Activated T-helper 2 cell treated with anti-CD3 and anti-CD28 coated beads, Interferon-gamma antibody, Interleukin-2, Interleukin-4, amounts not matched to agents 10 μg/mL and 5 μg/mL and 100 μg/mL, durations not matched to agents 14 hours and 24 hours and 36 hours (primary cell): ENCODE results near the gene KCNH3. TPM values are rescaled to one million over a fixed set of nuclear protein-coding genes. Genes with fewer than 3 reads are reported as not detected.

Experiments
- DNase-seq: peaks from one replicate; pipeline ENCODE4 v3.0.0; 2021; ENCODE audit warnings: low spot score
- H3K27ac Mint-ChIP-seq: one replicate; pipeline ENCODE4 v1.8.0; 2021; ENCODE audit warnings: mixed read lengths
- H3K27me3 Mint-ChIP-seq: one replicate; pipeline ENCODE4 v1.8.0; 2021; ENCODE audit warnings: low read depth, mixed read lengths
- H3K36me3 Mint-ChIP-seq: one replicate; pipeline ENCODE4 v1.8.0; 2021; ENCODE audit warnings: low read depth, mixed read lengths
- H3K4me1 Mint-ChIP-seq: one replicate; pipeline ENCODE4 v1.8.0; 2021; ENCODE audit warnings: low read depth, mixed read lengths
- H3K4me3 Mint-ChIP-seq: one replicate; pipeline ENCODE4 v1.8.0; 2021; ENCODE audit warnings: low read depth, mild to moderate bottlenecking, moderate library complexity, mixed read lengths
- H3K9me3 Mint-ChIP-seq: one replicate; pipeline ENCODE4 v1.8.0; 2021; ENCODE audit warnings: mixed read lengths
- intact Hi-C: fragments of 100-400 bp; cut with micrococcal nuclease; formaldehyde crosslinking; loops from one replicate; pipeline ENCODE4 v1.15.1; 2023
- total RNA-seq: library from RNA; stranded (reverse); gene quantifications from 2 replicates; pipeline ENCODE4 v1.2.3, GENCODE V29; 2022

Gene KCNH3
- total RNA-seq, 1 donor from 2014 or later = 2.9 TPM

DNA sequence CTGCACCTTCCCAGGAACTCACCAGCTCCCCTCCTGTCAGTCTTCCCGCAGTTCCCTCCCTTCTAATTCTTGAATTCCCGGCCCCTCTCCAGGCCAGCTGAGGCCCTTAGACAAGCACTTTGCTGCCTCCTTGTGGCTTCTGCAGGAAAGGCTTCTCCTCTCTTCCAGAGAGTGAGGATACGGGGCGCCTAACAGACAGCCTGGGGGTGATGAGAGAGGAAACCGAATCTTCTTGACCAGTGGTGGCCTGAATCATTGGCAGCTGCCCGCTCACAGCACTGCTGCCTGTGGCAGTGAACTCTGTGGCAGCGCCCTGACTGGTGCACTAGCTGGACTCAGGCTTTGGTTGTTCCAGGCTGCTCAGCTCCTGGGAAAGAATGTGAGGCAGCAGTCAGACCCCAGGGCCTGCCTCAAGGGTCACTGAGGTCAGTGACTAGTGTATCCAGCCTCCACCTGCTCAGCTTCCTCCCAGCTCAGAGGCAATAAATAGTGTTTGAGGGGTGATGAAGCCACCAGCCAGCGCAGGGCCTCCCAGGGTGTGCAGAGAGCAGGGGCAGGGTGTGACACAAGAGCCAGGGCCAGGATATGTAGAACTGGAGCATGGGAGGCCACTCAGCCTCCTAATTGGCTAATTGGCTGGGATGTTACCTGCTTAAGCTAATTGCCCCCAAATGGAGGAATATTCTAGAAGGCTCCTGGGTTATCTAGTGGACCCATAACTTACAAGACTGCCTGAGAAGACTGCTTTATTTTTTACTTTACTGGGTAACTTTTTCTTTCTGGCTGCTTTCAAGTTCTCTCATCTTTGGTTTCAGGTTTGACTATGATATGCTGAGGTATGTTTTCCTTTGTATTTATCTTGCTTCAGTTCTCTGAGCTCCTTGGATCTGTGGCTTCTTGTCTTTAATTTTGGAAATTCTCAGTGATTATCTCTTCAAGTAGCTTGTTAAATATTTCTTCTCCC lies 42.0 kb downstream of the KCNH3 start:
- intact Hi-C loops = loop anchor here (2.0 to 5.0 kb wide), 2 partner anchors 69 to 222 kb away; no protein-coding TSS in a partner anchor
- Mint-ChIP-seq H3K4me1 (peaks cover 16% of the 10 kb centered on the region), H3K9me3 (no peaks in the 10 kb centered on the region), H3K36me3 (peaks cover 11% of the 10 kb centered on the region), H3K27me3 (no peaks in the 10 kb centered on the region), H3K4me3 (no peak overlapping the region), H3K27ac (peak overlapping the region; percentile 51)
- peak; percentile 40 for DNase-seq

DNA sequence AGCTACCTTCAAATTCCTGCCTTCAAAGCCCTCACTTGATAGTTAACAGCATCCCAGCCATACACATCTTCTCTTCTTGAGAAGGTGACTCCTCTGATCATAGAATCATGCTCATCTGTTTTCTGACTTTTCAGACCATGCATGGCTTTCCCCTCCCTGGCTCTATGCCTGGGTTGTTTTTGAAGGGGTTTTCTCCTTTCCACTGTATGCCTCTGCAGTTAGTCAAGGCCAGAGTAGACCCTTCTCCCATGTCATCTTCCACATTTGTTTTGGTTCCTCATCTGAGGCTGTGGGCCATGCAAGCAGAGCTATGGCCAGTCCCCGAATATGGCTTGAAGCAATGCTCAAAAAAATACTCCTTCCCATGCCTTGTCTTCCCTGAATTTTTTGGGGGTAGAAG lies 43.4 kb downstream of the KCNH3 start:
- intact Hi-C loops = loop anchor here (5.0 kb wide), 1 partner anchor 70 kb away; no protein-coding TSS in a partner anchor
- Mint-ChIP-seq H3K4me1 (peaks cover 16% of the 10 kb centered on the region), H3K27ac (no peak overlapping the region), H3K27me3 (no peaks in the 10 kb centered on the region), H3K9me3 (no peaks in the 10 kb centered on the region), H3K4me3 (no peak overlapping the region), H3K36me3 (peaks cover 11% of the 10 kb centered on the region)
- DNase-seq = no peak

DNA sequence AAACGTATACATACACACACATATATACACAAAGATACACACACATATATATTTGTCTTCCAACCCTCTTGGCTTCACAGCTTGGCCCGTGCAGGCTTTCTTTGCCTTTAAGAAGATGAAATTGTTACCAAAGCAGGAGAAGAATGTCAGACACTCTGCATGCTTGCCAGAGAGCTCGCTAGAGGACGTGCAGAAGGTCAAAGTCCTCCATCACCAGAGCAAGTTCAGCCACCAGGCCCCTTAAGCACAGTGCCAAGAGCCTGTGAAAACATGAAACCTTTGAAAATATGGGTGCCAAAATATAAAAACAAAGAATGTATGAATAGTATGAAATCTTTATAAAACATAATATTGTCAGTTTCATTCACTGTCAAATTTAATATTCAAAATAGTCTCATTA lies 44.0 kb downstream of the KCNH3 start:
- no peaks in the 10 kb centered on the region for H3K27me3 Mint-ChIP-seq
- intact Hi-C loops = loop anchor here (5.0 kb wide), 1 partner anchor 71 kb away; no protein-coding TSS in a partner anchor
- DNase-seq = no peak
- peaks cover 11% of the 10 kb centered on the region for H3K36me3 Mint-ChIP-seq
- peaks cover 16% of the 10 kb centered on the region for H3K4me1 Mint-ChIP-seq
- H3K4me3 Mint-ChIP-seq = no peak overlapping the region
- no peaks in the 10 kb centered on the region for H3K9me3 Mint-ChIP-seq
- H3K27ac Mint-ChIP-seq = no peak overlapping the region

DNA sequence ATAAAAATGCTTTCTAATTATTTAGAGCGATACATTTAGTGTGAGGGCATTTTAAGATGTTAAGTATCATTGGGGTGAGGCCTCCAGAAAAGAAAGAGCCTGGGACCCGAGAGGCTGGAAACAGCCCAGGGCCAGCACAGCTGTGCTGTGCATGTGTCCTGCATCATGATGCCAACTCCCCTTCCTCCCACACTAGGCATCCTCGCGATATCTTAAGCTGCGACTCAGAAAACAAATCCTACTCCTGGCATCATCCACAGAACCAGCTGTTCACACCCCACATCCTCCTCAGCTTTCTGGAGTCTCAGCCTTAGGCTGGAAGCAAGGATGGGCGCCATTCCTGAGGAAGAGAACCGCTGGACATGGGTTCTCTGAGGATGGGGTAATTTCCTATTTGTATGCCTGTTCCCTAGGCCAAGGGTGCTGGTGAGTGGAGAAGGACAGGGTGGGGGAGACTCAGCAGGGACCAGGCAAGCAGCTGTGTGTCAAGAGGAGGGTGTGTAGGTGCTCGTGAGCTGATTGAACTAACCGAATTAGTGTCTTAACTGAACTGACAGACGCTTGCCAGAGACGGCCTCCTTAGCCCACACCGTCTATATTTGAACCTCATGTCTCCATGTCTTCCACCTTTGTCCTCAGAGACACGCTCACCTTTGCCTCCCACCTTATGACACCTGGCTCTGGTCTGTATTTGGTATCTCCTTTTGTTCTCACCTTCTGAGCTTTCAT lies 44.7 kb downstream of the KCNH3 start:
- no peaks in the 10 kb centered on the region for H3K9me3 Mint-ChIP-seq
- H3K4me3 Mint-ChIP-seq = no peak overlapping the region
- DNase-seq = no peak
- H3K27ac Mint-ChIP-seq = no peak overlapping the region
- peaks cover 11% of the 10 kb centered on the region for H3K36me3 Mint-ChIP-seq
- peaks cover 16% of the 10 kb centered on the region for H3K4me1 Mint-ChIP-seq
- intact Hi-C loops = loop anchor here (5.0 kb wide), 1 partner anchor 71 kb away; no protein-coding TSS in a partner anchor
- H3K27me3 Mint-ChIP-seq = no peaks in the 10 kb centered on the region

DNA sequence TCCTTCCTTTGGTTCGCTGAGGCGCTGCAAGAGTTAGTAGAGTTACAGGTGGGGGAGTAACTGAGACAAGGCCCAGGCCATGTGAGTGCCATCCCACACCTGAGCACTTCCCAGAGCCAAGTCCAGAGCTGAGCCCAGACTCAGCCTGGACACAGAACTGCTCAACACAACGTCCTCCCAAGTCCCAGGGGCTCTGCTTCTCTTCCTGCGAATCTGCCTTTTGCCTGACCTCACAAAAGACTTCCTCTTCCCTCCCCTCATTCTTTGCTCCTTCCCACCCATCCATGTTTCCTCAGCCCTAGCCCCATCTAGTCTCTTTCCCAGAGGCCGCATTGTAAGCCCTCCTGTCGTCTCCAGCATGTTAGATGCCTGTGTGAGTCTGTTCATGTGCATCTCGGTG lies 45.8 kb downstream of the KCNH3 start:
- Mint-ChIP-seq H3K4me3 (no peak overlapping the region), H3K9me3 (no peaks in the 10 kb centered on the region), H3K27me3 (no peaks in the 10 kb centered on the region), H3K4me1 (peaks cover 16% of the 10 kb centered on the region), H3K27ac (no peak overlapping the region), H3K36me3 (peaks cover 10% of the 10 kb centered on the region)
- intact Hi-C loops = loop anchor here (5.0 kb wide), 1 partner anchor 72 kb away; no protein-coding TSS in a partner anchor
- no peak for DNase-seq

DNA sequence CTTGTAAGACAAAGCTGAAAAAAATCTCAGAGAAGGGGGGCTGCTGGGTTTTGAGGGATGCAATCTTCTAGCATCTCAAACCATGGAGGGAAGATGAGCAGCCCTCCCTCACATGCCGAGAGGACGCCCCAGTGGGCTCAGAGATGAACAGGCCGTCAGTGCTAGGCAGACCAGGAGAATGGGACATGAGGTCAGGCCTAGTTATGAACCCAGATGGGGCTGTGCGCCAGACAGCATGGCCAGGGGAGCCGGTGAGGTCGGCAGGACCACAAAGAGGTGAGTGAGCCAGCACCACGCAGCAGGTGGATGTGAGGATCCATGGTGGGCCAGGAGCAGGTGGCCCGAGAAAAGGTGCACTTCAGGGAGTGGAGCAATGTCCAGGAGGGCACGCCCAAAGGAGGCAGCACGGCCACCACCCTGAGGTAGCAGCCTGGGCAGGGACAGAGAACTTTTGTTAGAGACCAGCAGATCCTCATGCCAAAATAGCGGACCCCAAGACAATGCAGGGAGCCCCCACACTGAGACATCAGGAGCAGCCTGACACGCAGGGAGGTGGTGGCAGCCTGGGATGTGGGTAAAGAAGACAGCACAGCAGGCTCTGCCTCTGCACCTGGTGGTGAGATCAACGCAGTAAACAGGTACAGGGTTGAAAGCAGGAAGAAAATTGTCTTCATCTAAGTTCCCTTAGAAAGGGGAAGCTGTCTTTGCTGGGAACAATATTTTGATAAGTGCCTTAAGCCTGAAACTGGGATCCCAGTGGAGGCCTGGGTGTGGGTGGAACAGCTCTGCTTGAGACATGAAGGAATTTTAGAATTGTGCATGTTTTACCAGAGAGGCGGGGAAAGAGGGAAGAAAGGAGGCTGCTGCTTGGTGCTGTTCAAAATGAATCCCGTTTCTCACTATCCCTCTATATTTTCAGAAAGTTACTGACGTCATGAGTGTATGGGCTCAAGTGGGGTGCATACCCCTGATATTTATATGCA lies 46.9 kb downstream of the KCNH3 start:
- H3K4me3 Mint-ChIP-seq = no peak overlapping the region
- no peak overlapping the region for H3K27ac Mint-ChIP-seq
- intact Hi-C loops = no loop called here
- H3K27me3 Mint-ChIP-seq = no peaks in the 10 kb centered on the region
- peaks cover 11% of the 10 kb centered on the region for H3K4me1 Mint-ChIP-seq
- H3K9me3 Mint-ChIP-seq = peaks cover 4% of the 10 kb centered on the region
- peaks cover 12% of the 10 kb centered on the region for H3K36me3 Mint-ChIP-seq
- DNase-seq = no peak

DNA sequence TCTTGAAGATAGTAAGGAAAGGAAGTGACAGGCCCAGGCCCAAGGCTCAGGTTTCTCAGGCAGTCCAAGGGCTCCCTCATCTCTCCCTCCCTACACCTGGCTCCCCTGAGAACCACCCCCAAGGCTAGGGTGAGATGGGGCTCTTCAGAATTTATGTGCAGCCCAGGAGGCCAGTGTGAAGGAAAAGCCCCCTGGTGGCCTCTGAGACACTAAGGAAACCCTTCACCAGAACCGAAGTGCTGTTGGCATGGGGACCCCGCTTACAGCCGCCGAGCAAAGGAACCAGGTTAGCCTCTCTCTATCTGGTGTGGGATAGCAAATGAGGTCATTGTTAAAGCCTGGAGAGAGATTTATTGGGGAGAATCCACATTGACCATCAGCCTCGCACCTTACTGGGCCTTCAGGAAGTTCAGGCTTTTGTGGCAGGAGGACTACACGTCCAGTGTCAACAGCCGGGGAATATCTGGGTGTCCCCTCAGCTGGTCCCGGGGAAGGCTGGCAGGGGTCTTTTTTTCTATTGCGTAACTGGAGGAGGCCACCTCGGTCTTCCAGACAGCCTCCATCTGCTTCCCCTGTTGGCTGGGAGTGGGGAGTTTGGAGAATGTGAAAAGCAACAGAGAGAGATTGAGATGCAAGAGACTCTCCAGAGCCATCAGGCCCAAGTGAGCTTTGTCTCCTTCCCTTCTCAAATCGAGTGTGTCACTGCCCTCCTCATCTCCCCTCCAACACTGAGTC lies 48.5 kb downstream of the KCNH3 start:
- H3K36me3 Mint-ChIP-seq = peaks cover 19% of the 10 kb centered on the region
- DNase-seq = no peak
- H3K4me3 Mint-ChIP-seq = no peak overlapping the region
- H3K27me3 Mint-ChIP-seq = no peaks in the 10 kb centered on the region
- intact Hi-C loops = no loop called here
- H3K27ac Mint-ChIP-seq = no peak overlapping the region
- H3K4me1 Mint-ChIP-seq = no peaks in the 10 kb centered on the region
- H3K9me3 Mint-ChIP-seq = peaks cover 11% of the 10 kb centered on the region

DNA sequence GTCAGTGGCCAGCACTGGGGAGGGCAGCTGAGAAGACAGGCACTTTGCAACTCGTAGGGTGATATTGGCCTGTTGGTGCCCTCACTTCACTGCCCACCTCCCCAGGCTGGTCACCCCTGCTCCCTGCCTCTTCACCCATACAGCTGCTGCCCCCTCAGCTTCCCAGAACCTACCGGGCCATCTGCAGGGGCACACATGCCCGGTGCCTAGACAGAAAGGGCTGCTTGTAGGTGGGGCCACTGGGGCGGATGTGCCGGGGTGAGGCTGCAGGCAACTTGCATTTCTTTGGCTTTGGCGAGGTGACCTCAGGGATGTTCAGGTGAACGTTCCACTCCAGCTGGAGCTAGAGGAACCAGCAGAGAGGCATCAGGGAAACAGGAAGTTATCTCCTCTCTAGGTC lies 49.5 kb downstream of the KCNH3 start:
- H3K36me3 Mint-ChIP-seq = peaks cover 19% of the 10 kb centered on the region
- H3K27ac Mint-ChIP-seq = no peak overlapping the region
- no peak for DNase-seq
- H3K27me3 Mint-ChIP-seq = no peaks in the 10 kb centered on the region
- peaks cover 11% of the 10 kb centered on the region for H3K9me3 Mint-ChIP-seq
- H3K4me1 Mint-ChIP-seq = no peaks in the 10 kb centered on the region
- intact Hi-C loops = no loop called here
- no peak overlapping the region for H3K4me3 Mint-ChIP-seq

DNA sequence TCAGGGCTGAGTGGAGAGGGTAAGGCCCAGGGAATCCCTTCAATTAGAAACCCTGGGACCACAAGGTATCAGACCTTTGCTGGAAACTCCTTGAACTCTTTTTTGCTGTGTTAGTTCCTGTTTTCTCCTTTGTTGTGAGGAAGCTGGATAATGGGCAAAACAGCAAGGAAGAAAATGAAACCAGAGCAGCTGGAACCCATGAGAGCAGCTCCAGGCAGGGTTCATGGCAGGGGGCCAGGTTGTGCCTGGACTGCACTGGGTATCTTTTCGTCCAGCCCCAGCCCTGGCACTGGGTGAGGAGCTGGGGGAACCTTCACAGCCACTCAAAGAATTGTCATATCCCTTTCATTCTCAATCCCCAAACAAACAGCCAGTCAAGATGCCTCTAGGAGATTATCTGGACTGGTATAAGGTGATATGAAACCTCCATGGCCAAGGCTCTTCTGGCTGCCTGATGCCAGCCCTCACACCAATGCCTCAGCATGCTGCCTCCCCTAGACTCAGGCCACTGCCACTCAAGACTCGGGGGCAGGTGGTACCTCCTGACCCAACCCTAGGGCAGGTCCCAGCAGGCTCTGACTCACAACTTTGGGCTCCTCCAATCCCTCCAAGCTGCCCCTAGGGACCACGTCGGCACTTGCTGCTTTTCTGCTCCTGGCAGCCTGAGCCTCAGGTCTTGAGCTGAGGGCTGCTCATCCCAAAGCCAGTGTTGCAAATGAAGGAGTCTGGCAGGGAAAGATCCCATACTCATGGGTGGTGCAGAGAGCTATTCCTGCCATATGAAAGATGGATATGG lies 50.1 kb downstream of the KCNH3 start:
- Mint-ChIP-seq H3K4me1 (no peaks in the 10 kb centered on the region), H3K36me3 (peaks cover 14% of the 10 kb centered on the region), H3K27me3 (no peaks in the 10 kb centered on the region), H3K27ac (no peak overlapping the region), H3K4me3 (no peak overlapping the region), H3K9me3 (peaks cover 11% of the 10 kb centered on the region)
- DNase-seq = no peak
- intact Hi-C loops = no loop called here

DNA sequence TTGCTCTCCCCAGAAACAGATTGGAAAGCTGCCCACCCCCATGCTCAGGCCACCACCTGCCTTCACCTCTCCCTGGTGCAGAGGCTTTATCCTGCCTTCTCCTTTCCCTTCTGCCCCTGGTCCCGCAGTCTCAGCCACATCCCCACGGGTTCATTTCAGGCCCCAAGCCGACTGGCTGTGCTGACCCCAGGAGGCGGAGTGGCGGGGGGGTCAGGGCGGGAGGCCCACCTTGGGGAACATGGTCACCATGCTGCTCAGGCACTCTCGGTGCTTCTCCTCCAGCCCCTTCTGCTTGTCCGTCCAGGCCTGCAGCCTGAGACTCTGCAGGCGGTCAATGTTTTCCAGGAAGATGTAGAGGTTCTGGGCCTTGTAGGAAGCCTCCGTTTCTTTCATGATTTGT lies 59.7 kb downstream of the KCNH3 start:
- Mint-ChIP-seq H3K27me3 (no peaks in the 10 kb centered on the region), H3K36me3 (peaks cover 3% of the 10 kb centered on the region), H3K9me3 (no peaks in the 10 kb centered on the region), H3K27ac (no peak overlapping the region), H3K4me3 (no peak overlapping the region), H3K4me1 (no peaks in the 10 kb centered on the region)
- DNase-seq = no peak
- intact Hi-C loops = no loop called here

DNA sequence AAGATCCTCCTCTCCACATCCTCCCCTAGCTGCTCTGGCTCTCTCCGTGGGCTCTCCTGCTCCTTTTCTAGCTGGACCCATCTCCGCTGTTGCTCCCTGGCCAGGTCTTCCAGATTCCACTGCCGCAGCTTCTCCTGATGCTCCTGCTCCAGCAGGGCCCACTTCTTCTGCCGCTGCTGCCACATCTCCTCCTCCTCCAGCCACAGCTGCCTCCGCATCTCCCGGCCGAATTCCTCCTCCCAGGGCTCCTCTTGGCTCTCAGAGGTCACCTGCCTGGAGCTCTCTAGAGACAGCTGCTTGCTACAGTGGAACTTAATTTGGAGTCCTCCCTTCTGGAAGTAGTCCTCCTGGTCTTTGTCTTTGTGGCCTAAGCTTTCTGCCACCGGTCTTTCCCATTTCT lies 61.1 kb downstream of the KCNH3 start:
- H3K36me3 Mint-ChIP-seq = peaks cover 3% of the 10 kb centered on the region
- no peak overlapping the region for H3K4me3 Mint-ChIP-seq
- H3K4me1 Mint-ChIP-seq = no peaks in the 10 kb centered on the region
- H3K27me3 Mint-ChIP-seq = no peaks in the 10 kb centered on the region
- DNase-seq = no peak
- no peaks in the 10 kb centered on the region for H3K9me3 Mint-ChIP-seq
- intact Hi-C loops = no loop called here
- no peak overlapping the region for H3K27ac Mint-ChIP-seq
